ENCODE results near the gene PDE6B. TPM values are rescaled to one million over a fixed set of nuclear protein-coding genes. Genes with fewer than 3 reads are reported as not detected.

PDE6B gene
- total and polyA plus RNA-seq, 2 experiments from 2014 or later = 3.4 to 5.0 TPM

DNA sequence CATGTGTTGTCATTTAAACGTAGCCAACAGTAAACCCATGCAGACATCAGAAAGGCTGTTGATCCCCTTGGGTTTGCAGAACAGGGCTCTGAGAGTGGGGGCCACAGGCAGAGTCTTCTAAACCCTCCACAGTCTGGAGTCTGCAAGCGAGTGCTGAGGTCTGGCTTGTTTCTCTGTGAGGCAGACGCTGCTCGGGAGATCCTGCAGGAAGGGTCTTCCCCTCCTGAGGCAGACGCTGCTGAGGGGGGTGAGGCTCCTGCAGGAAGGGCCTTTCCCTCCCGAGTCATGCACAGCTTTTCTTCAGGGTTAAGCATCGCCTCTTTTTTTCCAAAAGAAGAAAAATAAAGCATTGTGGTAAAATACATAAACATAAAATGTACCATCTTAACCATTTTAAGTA is 17.1 kb upstream of the PDE6B start:
- no peaks in the 10 kb centered on the region for H3K9me2 ChIP-seq (ENCODE audit: insufficient read depth)
- no peak overlapping the region for H3K4me3 ChIP-seq
- no peak overlapping the region for H3K27ac ChIP-seq (ENCODE audit: low read depth)
- H3K4me1 ChIP-seq (ENCODE audit: insufficient read depth) = no peaks in the 10 kb centered on the region
- H2AFZ ChIP-seq = no peak overlapping the region
- Mint-ChIP-seq H3K27ac (no peak overlapping the region), H3K9me3 (no peaks in the 10 kb centered on the region), H3K4me1 (peaks cover 3% of the 10 kb centered on the region; the same call in 1 of the 3 replicates), H3K27me3 (ENCODE audit: insufficient read depth, low read depth, poor library complexity) (peaks cover 3% of the 10 kb centered on the region), H3K4me3 (no peak overlapping the region), H3K36me3 (ENCODE audit: low read depth) (peaks cover 2% of the 10 kb centered on the region; the same call in 1 of the 3 replicates)
- DNase-seq (ENCODE audit: low spot score) (no peak), ATAC-seq (peak; percentile 32; the same call in 2 of the 3 replicates)
- no peaks in the 10 kb centered on the region for H3K36me3 ChIP-seq (ENCODE audit: insufficient read depth)
- no peaks in the 10 kb centered on the region for H3K27me3 ChIP-seq (ENCODE audit: insufficient read depth)
- H3K79me2 ChIP-seq (replicated peaks; ENCODE audit: insufficient read depth) = no peaks in the 10 kb centered on the region
- H4K20me1 ChIP-seq (replicated peaks; ENCODE audit: insufficient read depth) = no peaks in the 10 kb centered on the region; the same call in 1 of the 2 replicates
- no peak overlapping the region for H3K4me2 ChIP-seq
- no peaks in the 10 kb centered on the region for H3F3A ChIP-seq (replicated peaks; ENCODE audit: low read depth)
- TF ChIP-seq ZNF331 (CRISPR knock-in tag; IDR thresholded peaks at IDR 0.05; ENCODE audit: low read depth) = no peak
- TF ChIP-seq STAT1 (IDR thresholded peaks at IDR 0.05; ENCODE audit: unreplicated experiment) = no peak
- TF ChIP-seq, protein P1, sequence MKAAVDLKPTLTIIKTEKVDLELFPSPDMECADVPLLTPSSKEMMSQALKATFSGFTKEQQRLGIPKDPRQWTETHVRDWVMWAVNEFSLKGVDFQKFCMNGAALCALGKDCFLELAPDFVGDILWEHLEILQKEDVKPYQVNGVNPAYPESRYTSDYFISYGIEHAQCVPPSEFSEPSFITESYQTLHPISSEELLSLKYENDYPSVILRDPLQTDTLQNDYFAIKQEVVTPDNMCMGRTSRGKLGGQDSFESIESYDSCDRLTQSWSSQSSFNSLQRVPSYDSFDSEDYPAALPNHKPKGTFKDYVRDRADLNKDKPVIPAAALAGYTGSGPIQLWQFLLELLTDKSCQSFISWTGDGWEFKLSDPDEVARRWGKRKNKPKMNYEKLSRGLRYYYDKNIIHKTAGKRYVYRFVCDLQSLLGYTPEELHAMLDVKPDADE (IDR thresholded peaks at IDR 0.05) = no peak
- no peak for TF ChIP-seq POLR2AphosphoS5 (IDR thresholded peaks at IDR 0.05; ENCODE audit: low read depth)
- TF ChIP-seq EZH2 (IDR thresholded peaks at IDR 0.05; ENCODE audit: low read depth, unreplicated experiment) = no peak
- no peak for TF ChIP-seq EZH2phosphoT487 (IDR thresholded peaks at IDR 0.05; ENCODE audit: unreplicated experiment)
- no peak for TF ChIP-seq CTCF (conservative IDR thresholded peaks at IDR 0.05; ENCODE audit: low read depth in 2 of 2)
- TF ChIP-seq ZNF114 (CRISPR knock-in tag; IDR thresholded peaks at IDR 0.05) = no peak
- TF ChIP-seq JUNB (IDR thresholded peaks at IDR 0.05; ENCODE audit: unreplicated experiment) = no peak

DNA sequence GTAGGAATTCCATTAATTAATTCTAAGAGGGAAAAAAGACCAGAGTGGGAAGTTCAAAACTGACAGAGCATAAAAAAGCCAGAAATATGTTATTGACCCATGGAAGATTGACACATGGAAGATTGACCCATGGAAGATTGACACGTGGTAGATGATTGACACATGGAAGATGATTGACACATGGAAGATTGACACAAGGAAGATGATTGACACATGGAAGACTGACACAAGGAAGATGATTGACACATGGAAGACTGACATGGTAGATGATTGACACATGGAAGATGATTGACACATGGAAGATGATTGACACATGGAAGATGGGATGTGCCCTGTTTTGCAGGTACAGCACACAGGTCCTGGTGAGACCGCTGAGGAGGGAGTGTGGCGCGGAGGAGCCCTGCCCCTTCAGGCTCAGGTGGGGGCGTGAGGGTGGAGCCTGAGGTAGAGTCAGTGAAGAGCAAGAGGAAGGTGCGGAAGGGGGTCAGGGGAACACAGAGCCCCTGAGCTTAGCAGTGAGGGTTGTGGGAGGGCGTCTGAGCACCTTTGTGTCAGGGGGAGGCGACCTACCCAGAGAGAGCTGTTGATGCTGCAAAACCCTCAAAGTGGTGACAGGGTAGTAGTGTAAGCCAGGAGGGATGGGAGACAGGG is 15.8 kb upstream of the PDE6B start:
- peaks cover 2% of the 10 kb centered on the region; the same call in 1 of the 3 replicates for H3K36me3 Mint-ChIP-seq (ENCODE audit: low read depth)
- Histone ChIP-seq H2AFZ (no peak overlapping the region), H3K27me3 (ENCODE audit: insufficient read depth) (no peaks in the 10 kb centered on the region), H3K4me3 (no peak overlapping the region), H4K20me1 (replicated peaks; ENCODE audit: insufficient read depth) (no peaks in the 10 kb centered on the region; the same call in 1 of the 2 replicates), H3K9me2 (ENCODE audit: insufficient read depth) (no peaks in the 10 kb centered on the region), H3K36me3 (ENCODE audit: insufficient read depth) (no peaks in the 10 kb centered on the region), H3F3A (replicated peaks; ENCODE audit: low read depth) (no peaks in the 10 kb centered on the region), H3K79me2 (replicated peaks; ENCODE audit: insufficient read depth) (no peaks in the 10 kb centered on the region), H3K27ac (ENCODE audit: low read depth) (no peak overlapping the region), H3K4me2 (no peak overlapping the region), H3K4me1 (ENCODE audit: insufficient read depth) (no peaks in the 10 kb centered on the region)
- H3K27me3 Mint-ChIP-seq (ENCODE audit: insufficient read depth, low read depth, poor library complexity) = peaks cover 5% of the 10 kb centered on the region
- DNase-seq (ENCODE audit: low spot score) = no peak
- TF ChIP-seq, protein P1 (IDR thresholded peaks at IDR 0.05) = no peak
- TF ChIP-seq ZNF331 (CRISPR knock-in tag; IDR thresholded peaks at IDR 0.05; ENCODE audit: low read depth) (no peak), ZNF462 (CRISPR knock-in tag; IDR thresholded peaks at IDR 0.05) (no peak), NANOG (IDR thresholded peaks at IDR 0.05; ENCODE audit: borderline replicate concordance) (no peak)
- H3K9me3 Mint-ChIP-seq = no peaks in the 10 kb centered on the region
- no peak overlapping the region; the same call in 2 of the 3 replicates for H3K4me3 Mint-ChIP-seq
- ATAC-seq = peak; percentile 66
- no peak overlapping the region for H3K27ac Mint-ChIP-seq
- peaks cover 3% of the 10 kb centered on the region; the same call in 1 of the 3 replicates for H3K4me1 Mint-ChIP-seq

All from GM23338 (cell line).